Panc1 (cell line): ENCODE measurements around the gene MMP14. TPM values are rescaled to one million over a fixed set of nuclear protein-coding genes. Genes with fewer than 3 reads are reported as not detected.

ENCODE experiments used
- ATAC-seq: fragments of 200-7000 bp; cut with Tn5 transposase; 2 replicates; pipeline ENCODE4 v1.9.1; 2020; ENCODE audit warnings: mild to moderate bottlenecking, moderate library complexity
- BruUV-seq: library from RNA; stranded (reverse); fragments of 400-500 nt; replicated peaks from 2 replicates; lab custom pipeline; 2021; lab: Mats Ljungman, UMichigan
- CTCF ChIA-PET: fragments of 300-600 bp; sonication (Branson Sonifier 250); formaldehyde crosslinking; loops from one replicate; lab custom pipeline; 2022; ENCODE audit warnings: antibody characterized with exemption; lab: Charles Lee
- POLR2A ChIA-PET: fragments of 300-600 bp; sonication (Branson Sonifier 250); formaldehyde crosslinking; loops from one replicate; lab custom pipeline; 2022; ENCODE audit warnings: antibody characterized with exemption; lab: Charles Lee
- DNase-seq: peaks from one replicate; pipeline ENCODE4 v3.0.0-alpha.2; 2010; ENCODE audit warnings: low read depth, low spot score
- H3K27ac ChIP-seq: 2 replicates; pipeline ENCODE4 v1.5.1; 2011; ENCODE audit warnings: mild to moderate bottlenecking, low read length, inconsistent platforms
- H3K27me3 ChIP-seq: fragments of 200-500 bp; sonication (Bioruptor generic); 2 replicates; pipeline ENCODE4 v1.6.0; 2014; ENCODE audit warnings: low read length, inconsistent platforms; ENCODE audit not compliant: control insufficient read depth, insufficient read depth
- H3K36me3 ChIP-seq: fragments of 200-500 bp; sonication (Bioruptor generic); 2 replicates; pipeline ENCODE4 v1.5.1; 2014; ENCODE audit warnings: inconsistent platforms, mild to moderate bottlenecking, low read length, moderate library complexity; ENCODE audit not compliant: control insufficient read depth, insufficient read depth
- H3K4me1 ChIP-seq: 2 replicates; pipeline ENCODE4 v1.5.1; 2011; ENCODE audit warnings: inconsistent platforms, mild to moderate bottlenecking, low read length, moderate library complexity; ENCODE audit not compliant: control insufficient read depth, insufficient read depth
- H3K4me3 ChIP-seq, 2 experiments: 2 replicates each; pipeline ENCODE4 v1.5.1; 2011 to 2012; ENCODE audit warnings: low read depth in 2 of 2, low read length in 2 of 2, mild to moderate bottlenecking in 2 of 2, inconsistent platforms in 1 of 2, moderate library complexity in 1 of 2
- H3K9me3 ChIP-seq: fragments of 200-500 bp; sonication (Bioruptor generic); 2 replicates; pipeline ENCODE4 v1.5.1; 2014; ENCODE audit warnings: low read depth, mild to moderate bottlenecking, inconsistent platforms, low read length, moderate library complexity; ENCODE audit not compliant: control insufficient read depth, insufficient read depth
- CTCF ChIP-seq: fragments of 450-650 bp; IDR thresholded peaks from 2 replicates; pipeline ENCODE4 v1.5.1; 2017; ENCODE audit warnings: mild to moderate bottlenecking
- POLR2AphosphoS5 ChIP-seq: IDR thresholded peaks from 2 replicates; pipeline ENCODE4 v1.6.1; 2012; ENCODE audit warnings: mild to moderate bottlenecking, low read depth, low read length, moderate library complexity
- REST ChIP-seq, 2 experiments: IDR thresholded peaks; 2 replicates each; pipeline ENCODE4 v1.6.1; 2011 to 2012; ENCODE audit warnings: low read depth in 2 of 2, control low read depth in 1 of 2, low read length in 1 of 2, mild to moderate bottlenecking in 1 of 2, moderate library complexity in 1 of 2; ENCODE audit not compliant: insufficient read depth in 1 of 2
- SIN3A ChIP-seq: IDR thresholded peaks from 2 replicates; pipeline ENCODE4 v1.6.1; 2012; ENCODE audit warnings: low read depth, mild to moderate bottlenecking, low read length, moderate library complexity, borderline replicate concordance; ENCODE audit not compliant: insufficient read depth
- TCF7L2 ChIP-seq: IDR thresholded peaks from 2 replicates; pipeline ENCODE4 v1.6.1; 2011; ENCODE audit warnings: mild to moderate bottlenecking, low read depth, low read length, inconsistent platforms
- in situ Hi-C: cut with HindIII; loops from 2 replicates; pipeline ENCODE4 v1.10.0; 2016; ENCODE audit warnings: low sequenced_read_pairs, low pct_unique_long_range_greater_than_20kb
- intact Hi-C: fragments of 100-400 bp; cut with micrococcal nuclease; formaldehyde crosslinking; loops from one replicate; pipeline ENCODE4 v1.10.0; 2022; ENCODE audit not compliant: unreplicated experiment
- total RNA-seq: library from RNA; stranded (reverse); gene quantifications from one replicate; pipeline ENCODE4 v1.2.1, GENCODE V29; 2021; ENCODE audit not compliant: unreplicated experiment

Gene MMP14
- total RNA-seq, 1 experiment from 2014 or later, result 32.9 TPM

- TF ChIP-seq CTCF (no peak), REST (IDR thresholded peaks at IDR 0.05; ENCODE audit: insufficient read depth in 1 of 2, low read depth in 2 of 2, low read length in 1 of 2) (no peak), TCF7L2 (no peak), POLR2AphosphoS5 (no peak), SIN3A (no peak)
- Histone ChIP-seq H3K4me3 (no peak overlapping the region), H3K4me1 (no peaks in the 10 kb centered on the region), H3K9me3 (no peaks in the 10 kb centered on the region), H3K27ac (no peak overlapping the region), H3K36me3 (no peaks in the 10 kb centered on the region), H3K27me3 (no peaks in the 10 kb centered on the region; the same call in 1 of the 2 replicates)
- no peak for DNase-seq
- no peak for ATAC-seq
- intact Hi-C loops, result no loop called here
- in situ Hi-C loops, result no loop called here
- POLR2A ChIA-PET, result no interaction called here
- CTCF ChIA-PET, result no interaction called here
- BruUV-seq, result no TSS peak
Observed at GRCh38 chr14:22796087-22796707, 40.2 kb upstream of the MMP14 start.

GRCh38 chr14:22797017-22797917, 39.1 kb upstream of the MMP14 start:
- ATAC-seq (no peak), DNase-seq (no peak)
- no peaks in the 10 kb centered on the region for H3K36me3 ChIP-seq
- BruUV-seq, result no TSS peak
- POLR2A ChIA-PET, result no interaction called here
- no peaks in the 10 kb centered on the region; the same call in 1 of the 2 replicates for H3K27me3 ChIP-seq
- H3K9me3 ChIP-seq, result no peaks in the 10 kb centered on the region
- H3K4me1 ChIP-seq, result no peaks in the 10 kb centered on the region
- no peak overlapping the region for H3K4me3 ChIP-seq
- intact Hi-C loops, result no loop called here
- TF ChIP-seq SIN3A (no peak), CTCF (no peak)
- CTCF ChIA-PET, result no interaction called here
- in situ Hi-C loops, result no loop called here
- H3K27ac ChIP-seq, result no peak overlapping the region
